HG03565 (cell line): ENCODE data around the gene SLC39A12.
"Not testable (repeated sequence)": the region's sequence is repeated elsewhere in the genome, so short reads cannot be mapped to it uniquely, and the experiment has no call there.

Experiments used
- ATAC-seq: cut with Tn5 transposase; IDR thresholded peaks from one replicate; pipeline ENCODE4 v1.9.1; 2021; ENCODE audit warnings: mild to moderate bottlenecking, moderate library complexity; ENCODE audit not compliant: unreplicated experiment

SLC39A12 gene

GRCh38 chr10:17951868-17952371, at the start of gene SLC39A12:
Gene SLC39A12 (plus strand): TSS chr10:17951918. CDS start chr10:17953277, 1,359 bp downstream.
- no peak for ATAC-seq

- no peak for ATAC-seq
These were observed 47.2 kb upstream of the SLC39A12 start for GRCh38 chr10:17904564-17904963.

GRCh38 chr10:17905491-17905890, 46.2 kb upstream of the SLC39A12 start:
- ATAC-seq: no peak

DNA sequence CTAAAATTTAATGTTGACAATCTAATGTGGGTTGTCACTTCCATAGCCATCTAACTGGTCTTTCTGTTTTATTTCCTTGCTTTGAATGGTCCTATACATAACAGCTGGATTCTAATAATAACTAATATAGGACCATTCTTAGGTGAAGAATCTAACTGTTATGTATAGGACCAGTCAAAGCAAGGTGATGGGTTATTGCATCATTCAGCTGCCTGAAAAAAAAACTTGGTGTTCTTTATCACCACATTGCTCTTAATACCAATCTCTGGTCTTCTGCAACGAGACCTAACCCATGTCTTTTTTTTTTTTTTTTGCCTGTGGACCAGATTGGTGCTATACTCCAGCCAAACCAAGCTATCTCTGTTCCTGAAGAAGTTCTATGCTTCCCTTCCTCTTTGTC, 45.7 kb upstream of the SLC39A12 start:
- no peak for ATAC-seq

- no peak for ATAC-seq
These were observed 44.1 kb upstream of the SLC39A12 start for GRCh38 chr10:17907641-17908040.

- ATAC-seq: peak; percentile 52
These were observed 41.5 kb upstream of the SLC39A12 start for GRCh38 chr10:17910125-17910789.

GRCh38 chr10:17912754-17913153, 39.0 kb upstream of the SLC39A12 start:
- ATAC-seq: no peak

DNA sequence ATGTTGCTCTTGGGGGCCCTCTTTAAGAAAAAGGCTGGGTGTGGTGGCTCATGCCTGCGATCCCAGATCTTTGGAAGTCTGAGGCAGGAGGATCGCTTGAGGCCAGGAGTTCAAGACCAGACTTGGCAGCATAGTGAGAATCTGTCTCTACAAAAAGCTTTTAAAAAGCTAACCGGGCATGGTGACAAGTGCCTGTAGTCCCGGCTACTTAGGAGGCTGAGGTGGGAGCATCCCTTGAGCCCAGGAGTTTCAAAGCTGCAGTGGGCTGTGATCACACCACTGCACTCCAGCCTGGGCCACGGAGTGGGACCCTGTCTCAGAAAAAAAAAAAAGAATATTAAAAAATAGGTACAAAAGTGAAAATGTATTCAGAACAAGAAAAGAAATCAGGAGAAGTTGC, 38.1 kb upstream of the SLC39A12 start:
- ATAC-seq: no peak

GRCh38 chr10:17914169-17915045, 37.3 kb upstream of the SLC39A12 start:
- ATAC-seq: no peak

- no peak for ATAC-seq
These were observed 36.5 kb upstream of the SLC39A12 start for GRCh38 chr10:17915181-17915580.

- no peak for ATAC-seq
These were observed 33.4 kb upstream of the SLC39A12 start for GRCh38 chr10:17918187-17918903.

GRCh38 chr10:17921378-17921777, 30.3 kb upstream of the SLC39A12 start:
- ATAC-seq: no peak

- ATAC-seq: no peak
These were observed 28.0 kb upstream of the SLC39A12 start for GRCh38 chr10:17923728-17924127.

DNA sequence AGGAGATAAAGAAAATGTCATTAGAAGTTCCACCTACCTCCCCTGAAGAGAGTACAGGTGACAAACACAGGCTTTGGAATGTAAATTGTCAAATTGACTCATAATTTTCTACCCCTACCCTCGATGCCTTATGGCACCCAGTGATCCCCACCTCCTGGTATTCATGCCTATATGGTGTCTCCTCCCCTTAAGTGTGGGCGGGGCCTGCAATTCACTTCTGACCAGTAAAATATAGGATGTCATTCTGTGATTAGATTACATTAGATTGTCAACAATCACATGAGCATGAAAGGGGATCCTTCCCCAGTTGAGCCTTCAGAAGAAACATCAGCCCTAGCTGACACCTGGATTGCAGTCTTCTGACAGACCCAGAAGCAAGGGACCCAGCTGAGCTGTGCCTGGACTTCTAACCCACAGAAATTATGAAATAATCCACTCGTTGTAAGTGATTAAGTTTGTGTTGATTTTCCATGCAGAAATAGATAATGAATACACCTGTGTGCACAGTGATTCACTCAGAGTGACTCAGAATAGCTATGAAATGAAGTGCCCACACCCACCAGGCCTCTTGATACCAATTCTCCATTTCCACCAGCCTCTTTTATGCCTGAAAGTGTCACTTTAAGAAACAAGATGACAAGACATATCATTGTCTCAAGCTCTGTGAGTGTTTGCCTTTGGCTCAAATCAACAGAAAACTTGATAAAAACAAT, 8.5 kb upstream of the SLC39A12 start:
- no peak for ATAC-seq

GRCh38 chr10:17950269-17950668, 1.4 kb upstream of the SLC39A12 start:
- not testable (repeated sequence) for ATAC-seq

- no peak for ATAC-seq
These were observed 992 bp upstream of the SLC39A12 start for GRCh38 chr10:17950726-17951125.

DNA sequence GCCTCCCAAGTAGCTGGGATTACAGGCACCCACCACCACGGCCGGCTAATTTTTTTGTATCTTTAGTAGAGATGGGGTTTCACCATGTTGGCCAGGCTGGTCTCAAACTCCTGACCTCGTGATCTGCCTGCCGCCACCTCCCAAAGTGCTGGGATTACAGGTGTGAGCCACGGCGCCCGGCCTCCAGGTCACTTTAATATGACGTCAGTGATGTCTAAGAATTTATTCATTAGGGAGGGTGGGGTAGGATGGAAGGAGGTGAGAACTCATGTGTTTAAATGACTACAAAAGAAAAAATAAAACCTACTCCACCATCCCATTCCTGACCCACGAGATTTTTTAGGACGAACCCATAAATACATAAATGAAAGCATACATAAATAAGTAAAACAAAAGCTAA, 2.7 kb downstream of the SLC39A12 start:
- not testable (repeated sequence) for ATAC-seq

- ATAC-seq: no peak
These were observed 3.1 kb downstream of the SLC39A12 start for GRCh38 chr10:17954861-17955260.

- no peak for ATAC-seq
These were observed 6.3 kb downstream of the SLC39A12 start for GRCh38 chr10:17958049-17958448.

DNA sequence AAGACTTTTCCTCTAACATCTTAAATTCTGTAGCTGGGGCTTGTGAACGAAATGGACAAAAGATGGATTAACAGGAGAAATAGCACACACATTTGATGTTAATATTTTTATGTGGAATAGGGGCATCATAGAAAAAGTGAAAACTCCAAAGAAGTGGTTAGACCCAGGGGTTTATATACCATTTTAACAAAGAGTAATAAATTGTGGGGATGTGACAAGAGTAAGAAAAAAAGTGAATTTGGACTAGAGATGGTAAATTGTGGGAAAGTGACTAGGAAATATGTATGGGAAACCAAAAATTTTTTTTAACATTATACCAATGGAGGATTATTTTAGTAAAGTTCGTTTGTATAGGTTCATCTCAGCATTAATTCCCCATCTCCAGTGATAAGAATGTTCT, 8.2 kb downstream of the SLC39A12 start:
- no peak for ATAC-seq
